MV-4-11 (cell line): ENCODE data around the gene FNDC3B.

Experiments used
- DNase-seq: peaks from one replicate; lab custom pipeline; 2025; lab: John Stamatoyannopoulos, UW

The FNDC3B gene

DNA sequence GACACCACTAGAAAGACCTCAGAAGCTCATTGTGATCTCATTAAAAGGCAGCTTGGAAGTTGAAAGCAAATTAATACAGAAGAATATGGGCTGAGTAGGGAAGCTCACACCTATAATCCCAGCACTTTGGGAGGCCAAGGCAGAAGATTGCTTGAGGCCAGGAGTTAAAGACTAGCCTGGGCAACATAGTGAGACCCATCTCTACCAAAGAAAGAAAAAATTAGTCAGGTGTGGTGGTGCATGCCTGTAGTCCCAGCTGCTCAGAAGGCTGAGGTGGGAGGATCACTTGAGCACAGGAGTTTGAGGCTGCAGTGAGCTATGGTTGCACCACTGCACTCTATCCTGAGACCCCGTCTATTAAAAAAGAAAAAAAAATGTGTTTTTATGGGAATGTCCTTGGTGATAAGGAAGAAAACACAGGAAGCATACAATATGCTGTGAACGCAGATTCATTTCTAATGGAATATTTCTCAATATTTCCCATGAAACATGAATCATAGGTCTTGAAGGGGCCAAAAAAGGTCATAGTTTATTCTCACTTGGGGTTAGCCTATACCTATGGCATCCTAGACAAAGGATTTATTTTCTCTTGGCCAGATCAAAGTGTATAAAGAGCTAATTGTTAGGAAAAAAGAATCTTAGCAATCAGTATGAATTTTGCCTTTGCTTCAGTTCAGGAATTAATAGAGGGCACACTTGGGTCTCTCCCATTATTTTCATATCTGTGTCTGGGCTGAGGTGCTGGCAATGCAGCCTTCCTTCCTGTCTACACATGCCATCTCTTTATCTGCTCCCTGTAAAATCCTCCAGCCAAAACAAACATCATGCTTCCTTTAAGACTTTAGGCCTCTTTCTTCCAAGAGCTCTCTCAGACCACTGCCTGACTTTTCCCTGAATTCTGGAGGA is 98.2 kb downstream of the FNDC3B start:
- DNase-seq, result no peak

DNA sequence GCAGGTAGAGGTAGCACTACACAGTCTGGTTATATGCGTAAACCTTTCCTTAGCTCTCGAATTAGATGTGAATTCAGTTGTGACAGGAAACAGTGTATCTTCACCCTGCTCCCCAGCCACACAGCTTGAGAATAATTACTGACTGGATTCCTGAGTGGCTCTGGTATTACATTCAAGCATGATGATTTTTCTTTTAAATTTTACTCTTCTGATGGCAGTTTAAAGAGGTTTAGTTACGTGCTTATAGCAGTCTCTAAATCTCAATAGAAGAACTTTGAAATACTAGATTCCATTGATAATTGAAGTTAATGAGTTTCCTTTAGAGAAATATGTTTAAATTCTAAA is 98.8 kb downstream of the FNDC3B start:
- no peak for DNase-seq

- DNase-seq, result peak; percentile 65
Observed at GRCh38 chr3:172138792-172139507, 99.6 kb downstream of the FNDC3B start.

DNA sequence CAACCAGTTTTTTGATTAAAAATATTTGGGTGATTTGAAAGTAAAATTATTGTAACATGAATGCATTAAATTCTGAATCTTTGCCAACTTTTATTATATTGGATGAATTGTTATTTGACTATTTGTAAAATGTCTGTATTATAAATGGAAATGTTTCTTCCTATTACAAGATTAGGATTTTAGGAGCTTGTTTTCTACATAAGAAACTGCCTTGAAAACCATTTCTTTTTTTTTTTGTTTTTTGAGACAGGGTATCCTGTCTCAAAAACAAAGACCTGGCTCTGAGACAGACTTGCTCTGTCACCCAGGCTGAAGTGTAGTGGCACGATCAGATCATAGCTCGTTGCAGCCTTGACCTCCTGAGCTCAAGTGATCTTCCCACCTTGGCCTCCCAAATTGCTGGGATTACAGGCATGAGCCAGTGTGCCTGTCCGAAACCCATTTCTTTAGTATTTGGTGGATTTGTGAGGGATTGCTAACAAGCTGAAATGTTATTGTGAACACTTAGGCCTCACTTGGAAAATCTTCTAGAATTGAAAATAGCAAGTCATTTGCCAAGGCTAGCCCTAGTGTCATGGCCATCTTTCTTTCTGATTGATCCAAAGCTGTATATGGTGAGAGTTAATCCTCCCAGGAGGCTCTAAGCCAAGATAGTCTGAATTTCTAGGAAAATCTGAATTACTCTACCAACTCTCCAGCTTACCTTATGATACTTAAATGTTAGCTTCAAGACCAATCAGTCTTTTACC is 100.3 kb downstream of the FNDC3B start:
- DNase-seq, result no peak

DNA sequence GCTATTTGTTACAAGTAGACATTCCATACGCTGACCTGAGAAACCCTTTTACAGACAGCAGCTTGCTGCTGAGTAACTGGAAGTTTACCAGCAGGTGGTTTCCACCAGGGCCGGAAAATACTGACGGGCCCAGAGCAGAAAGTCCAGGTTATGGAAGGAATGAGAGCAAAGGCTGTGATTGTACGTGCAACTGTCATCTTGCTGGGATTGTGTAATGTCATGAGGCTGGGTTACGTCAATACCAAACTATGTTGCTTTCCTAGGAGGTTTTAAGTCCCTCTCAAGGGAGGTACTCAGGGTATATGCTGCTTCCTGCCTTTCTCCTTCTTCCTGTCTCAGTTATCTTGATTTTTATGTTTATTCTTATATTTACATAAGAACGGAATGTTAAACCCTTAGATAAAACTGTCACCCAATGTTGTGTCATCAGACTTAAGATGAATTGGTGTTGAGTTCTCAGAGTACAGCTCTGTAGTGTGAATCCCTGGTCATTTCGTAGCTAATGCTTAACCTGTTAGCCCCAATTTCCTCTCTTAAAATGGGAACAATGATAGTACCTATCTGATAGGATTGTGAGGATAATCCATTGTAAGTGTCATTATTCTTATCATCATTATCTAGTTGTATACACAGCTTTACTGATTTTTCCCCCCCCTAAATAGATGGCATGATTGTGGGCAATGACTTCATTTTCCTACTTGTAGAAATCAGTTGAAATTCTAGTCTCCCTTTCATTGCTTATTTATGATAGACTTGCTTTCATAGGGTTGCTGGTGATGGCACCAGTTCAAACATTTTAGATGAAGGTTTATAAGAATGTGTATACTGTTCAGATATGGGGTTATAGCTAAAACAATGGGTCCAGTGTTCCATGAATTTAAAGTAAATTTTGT is 101.4 kb downstream of the FNDC3B start:
- DNase-seq, result peak; percentile 35

DNA sequence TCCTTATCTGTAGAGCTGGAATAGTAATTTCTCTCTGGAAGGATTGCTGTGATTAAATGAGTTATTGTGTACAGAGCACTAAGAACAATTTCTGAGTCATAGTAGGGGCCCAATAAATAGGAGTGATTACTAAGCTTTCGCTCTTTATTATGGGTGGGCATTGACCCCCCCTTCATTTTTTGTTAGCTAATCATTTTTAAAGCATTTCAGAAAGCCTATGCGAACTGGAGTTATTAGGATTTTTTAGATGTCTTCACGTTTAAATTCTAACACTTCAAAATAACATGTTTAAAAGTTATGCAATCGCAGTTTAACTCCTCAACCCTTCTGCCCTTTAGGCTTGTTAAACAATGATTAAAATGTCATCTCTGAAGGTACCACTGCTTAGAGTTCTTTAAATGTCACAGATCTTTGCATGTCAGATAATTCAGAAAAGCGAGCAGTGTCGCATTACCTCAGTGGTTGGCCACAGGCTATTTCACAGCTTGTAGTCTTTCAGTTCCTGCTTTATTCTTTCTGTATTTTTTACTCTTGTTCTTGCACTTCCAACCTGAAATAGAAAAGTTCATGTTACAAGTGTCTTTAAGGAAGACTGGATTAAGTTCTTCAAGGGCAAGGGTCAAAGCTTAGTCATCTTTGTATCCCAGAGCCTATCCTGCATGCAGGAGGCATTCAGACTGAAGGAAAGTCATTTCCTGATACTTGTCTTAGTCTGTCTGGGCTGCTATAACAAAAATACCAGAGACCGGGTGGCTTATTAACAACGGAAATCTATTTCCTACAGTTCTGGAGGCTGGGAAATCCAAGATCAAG is 102.9 kb downstream of the FNDC3B start:
- DNase-seq, result peak; percentile 94

DNA sequence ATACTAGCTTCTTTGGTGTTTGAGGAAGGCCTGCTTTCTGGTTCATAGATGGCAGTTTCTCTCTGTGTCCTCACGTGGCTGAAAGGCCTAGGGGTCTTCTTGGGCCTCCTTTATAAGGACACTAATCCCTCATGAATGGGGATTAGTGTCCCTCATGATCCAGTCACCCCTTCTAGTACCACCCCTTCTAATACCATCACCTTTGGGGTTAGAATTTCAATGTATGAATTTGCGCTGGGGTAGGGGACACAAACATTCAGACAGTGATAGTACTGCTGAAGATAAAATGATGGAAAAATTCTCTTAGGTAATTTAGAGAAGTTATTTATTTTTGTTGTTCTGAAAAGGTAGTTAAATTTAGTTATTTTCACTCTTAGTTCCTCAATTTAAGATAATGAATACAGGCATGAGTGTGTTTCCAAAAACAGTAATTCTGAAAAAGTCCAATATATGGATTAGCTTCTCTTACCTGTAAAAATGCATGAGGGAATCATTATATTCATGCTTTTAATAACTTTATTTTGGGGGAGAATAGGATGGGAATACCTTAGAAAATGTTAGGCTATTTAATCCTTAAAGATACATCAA is 103.6 kb downstream of the FNDC3B start:
- no peak for DNase-seq

- DNase-seq, result no peak
Observed at GRCh38 chr3:172143739-172144497, 104.5 kb downstream of the FNDC3B start.

- DNase-seq, result no peak
Observed at GRCh38 chr3:172144601-172145000, 105.2 kb downstream of the FNDC3B start.

GRCh38 chr3:172145031-172145686 is 105.8 kb downstream of the FNDC3B start:
- peak; percentile 43 for DNase-seq

- DNase-seq, result no peak
Observed at GRCh38 chr3:172146349-172146748, 107.0 kb downstream of the FNDC3B start.

GRCh38 chr3:172147113-172147818 is 107.9 kb downstream of the FNDC3B start:
- DNase-seq, result peak; percentile 24

DNA sequence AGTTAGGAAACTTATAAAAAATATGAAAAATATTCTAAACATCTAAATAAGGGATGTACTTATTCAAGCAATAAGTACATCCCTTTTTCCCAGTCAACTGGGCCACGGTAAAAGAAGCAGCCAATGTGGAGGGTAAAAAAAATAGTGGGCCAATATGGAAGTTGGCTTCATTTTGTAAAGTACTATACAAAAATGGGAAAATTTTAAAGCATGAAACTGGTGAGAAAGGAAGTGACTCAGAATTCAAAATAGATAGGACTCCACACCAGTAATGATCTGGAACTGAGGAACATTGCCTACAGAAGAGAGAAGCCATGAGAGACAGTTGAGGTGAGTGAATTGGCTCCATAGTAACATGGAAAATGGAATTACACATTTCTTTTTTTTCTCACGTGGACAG is 108.9 kb downstream of the FNDC3B start:
- peak; percentile 40 for DNase-seq

- no peak for DNase-seq
Observed at GRCh38 chr3:172148702-172149565, 109.6 kb downstream of the FNDC3B start.

DNA sequence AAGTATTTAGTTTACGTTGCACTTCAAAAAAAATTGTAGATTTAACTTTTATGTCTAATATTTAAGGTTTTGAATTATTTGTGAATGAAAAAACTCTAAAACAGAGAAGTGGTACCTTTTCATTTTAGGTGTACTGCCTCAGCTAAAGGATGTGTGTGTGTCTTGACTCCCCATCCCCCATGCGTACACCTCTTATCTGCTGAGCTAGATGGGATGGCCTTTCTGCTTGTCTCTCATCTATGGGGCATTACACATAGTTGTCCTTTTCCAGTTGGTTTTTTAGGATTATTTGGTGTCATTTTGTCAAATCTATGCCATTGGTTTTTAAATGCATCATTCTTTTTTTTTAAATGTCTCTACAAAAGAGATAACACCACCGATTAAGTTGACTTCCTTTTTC is 110.9 kb downstream of the FNDC3B start:
- DNase-seq, result no peak

GRCh38 chr3:172150913-172151650 is 111.7 kb downstream of the FNDC3B start:
- DNase-seq, result no peak
